Fibroblast of pulmonary artery (primary cell): ENCODE data around the gene RUSC2.
"Not testable (repeated sequence)": the region's sequence is repeated elsewhere in the genome, so short reads cannot be mapped to it uniquely, and the experiment has no call there.

Experiments used
- DNase-seq: peaks from one replicate; pipeline ENCODE4 v3.0.0-alpha.2; 2010; ENCODE audit warnings: low read depth
- H3K4me3 ChIP-seq: replicated peaks from 2 replicates; pipeline ENCODE4 v1.5.1; 2011; ENCODE audit warnings: low read depth, mild to moderate bottlenecking, control low read depth, low read length, moderate library complexity
- CTCF ChIP-seq: IDR thresholded peaks from 2 replicates; pipeline ENCODE4 v1.5.1; 2011; ENCODE audit warnings: mild to moderate bottlenecking, control low read depth, low read length, inconsistent platforms; ENCODE audit errors: missing control alignments

The RUSC2 gene

GRCh38 chr9:35470340-35470739 is 19.6 kb upstream of the RUSC2 start:
- no peak for TF ChIP-seq CTCF
- DNase-seq: no peak
- H3K4me3 ChIP-seq: no peak overlapping the region

DNA sequence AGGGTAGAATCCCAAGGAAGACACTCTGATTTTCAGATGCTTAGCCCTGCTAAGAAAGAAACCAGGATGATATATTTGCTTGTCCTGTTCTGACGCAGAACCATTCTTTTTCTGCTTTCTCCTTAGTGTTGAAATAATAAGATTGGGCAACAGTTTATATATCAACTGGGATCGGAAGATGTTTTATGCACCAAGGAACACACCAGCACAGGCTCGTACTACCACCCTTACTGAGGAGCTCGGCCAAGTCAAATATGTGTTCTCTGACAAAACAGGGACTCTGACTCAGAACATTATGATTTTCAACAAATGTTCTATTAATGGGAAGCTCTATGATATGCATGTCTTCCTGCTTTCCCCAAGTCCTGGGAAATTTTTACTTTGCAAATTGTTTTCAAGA is 19.0 kb upstream of the RUSC2 start:
- H3K4me3 ChIP-seq: no peak overlapping the region
- DNase-seq: peak; percentile 91
- no peak for TF ChIP-seq CTCF

DNA sequence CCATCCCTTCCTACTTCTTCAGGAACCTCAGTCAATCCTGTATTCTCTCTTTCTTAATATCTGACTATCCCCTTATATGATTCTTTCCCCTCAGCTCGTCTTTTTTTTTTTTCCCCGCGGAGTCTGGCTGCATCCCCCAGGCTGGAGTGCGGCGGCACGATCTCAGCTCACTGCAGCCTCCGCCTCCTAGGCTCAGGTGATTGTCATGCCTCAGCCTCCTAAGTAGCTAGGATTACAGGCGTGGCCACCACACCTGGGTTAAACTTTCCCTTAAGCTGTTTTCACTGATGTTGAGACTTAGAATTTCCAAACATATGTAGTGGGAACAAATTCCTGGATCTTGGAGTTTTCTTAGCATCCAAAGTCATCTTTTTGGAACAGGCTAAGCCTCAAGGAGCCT is 13.3 kb upstream of the RUSC2 start:
- no peak for DNase-seq
- no peak for TF ChIP-seq CTCF
- no peak overlapping the region for H3K4me3 ChIP-seq

DNA sequence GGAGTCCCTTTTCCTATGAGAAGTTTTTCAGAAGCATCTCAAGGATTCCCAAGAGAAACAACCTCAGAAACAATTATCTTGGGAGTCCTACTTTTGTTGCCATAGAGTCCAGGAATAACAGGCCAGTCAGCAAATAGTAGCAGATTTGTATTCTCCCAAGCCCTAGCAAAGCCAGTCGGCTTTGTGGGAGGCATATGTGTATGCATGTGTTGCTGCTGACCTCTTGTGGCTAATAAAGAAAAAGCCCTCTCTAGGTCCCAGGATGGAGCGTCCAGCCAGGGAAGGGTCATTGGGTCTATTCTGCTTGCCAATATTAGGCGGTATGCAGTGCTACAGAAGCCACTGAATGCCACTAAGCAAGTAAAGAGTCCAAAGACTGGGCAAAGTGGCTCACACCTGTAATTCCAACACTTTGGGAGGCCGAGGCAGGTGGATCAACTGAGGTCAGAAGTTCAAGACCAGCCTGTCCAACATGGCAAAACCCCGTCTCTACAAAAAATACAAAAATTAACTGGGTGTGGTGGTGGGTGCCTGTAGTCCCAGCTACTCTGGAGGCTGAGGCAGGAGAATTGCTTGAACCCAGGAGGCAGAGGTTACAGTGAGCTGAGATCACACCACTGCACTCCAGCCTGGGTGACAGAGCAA is 12.6 kb upstream of the RUSC2 start:
- not testable (repeated sequence) for H3K4me3 ChIP-seq
- peak; percentile 87 for TF ChIP-seq CTCF
- peak; percentile 93 for DNase-seq

- DNase-seq: no peak
- no peak for TF ChIP-seq CTCF
- H3K4me3 ChIP-seq: no peak overlapping the region
These were observed 11.0 kb upstream of the RUSC2 start for GRCh38 chr9:35478871-35479270.

DNA sequence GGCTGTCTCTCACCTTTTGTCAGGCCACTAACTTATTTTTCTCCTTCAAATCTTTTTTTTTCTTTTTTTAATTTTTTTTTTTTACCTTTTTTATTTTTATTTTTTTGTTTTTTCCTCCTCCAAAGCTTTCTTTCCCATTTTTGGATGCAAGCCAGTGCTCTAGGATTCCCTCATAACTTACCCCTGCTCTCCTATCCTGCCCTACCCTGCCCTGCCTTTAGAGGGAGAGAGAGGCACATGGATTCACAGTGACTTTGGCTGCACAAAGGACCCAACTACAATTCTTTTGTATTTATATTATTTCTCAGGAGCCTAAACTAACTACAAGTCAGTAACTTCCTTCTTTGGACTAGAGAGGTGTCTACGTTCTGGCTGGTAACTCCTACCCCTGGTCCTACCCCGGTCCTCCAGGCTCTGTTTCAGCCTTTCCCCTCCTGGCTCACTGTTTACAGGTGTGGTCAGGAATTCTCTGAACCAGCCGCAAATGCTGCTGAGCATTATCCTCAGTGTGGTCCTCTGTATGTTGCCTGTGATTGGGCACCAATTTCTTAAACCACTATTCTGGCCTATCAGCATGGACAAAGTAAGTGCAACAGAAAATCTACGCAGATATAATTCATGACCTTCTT is 8.4 kb upstream of the RUSC2 start:
- peak; percentile 94 for TF ChIP-seq CTCF
- DNase-seq: peak; percentile 87
- no peak overlapping the region for H3K4me3 ChIP-seq

DNA sequence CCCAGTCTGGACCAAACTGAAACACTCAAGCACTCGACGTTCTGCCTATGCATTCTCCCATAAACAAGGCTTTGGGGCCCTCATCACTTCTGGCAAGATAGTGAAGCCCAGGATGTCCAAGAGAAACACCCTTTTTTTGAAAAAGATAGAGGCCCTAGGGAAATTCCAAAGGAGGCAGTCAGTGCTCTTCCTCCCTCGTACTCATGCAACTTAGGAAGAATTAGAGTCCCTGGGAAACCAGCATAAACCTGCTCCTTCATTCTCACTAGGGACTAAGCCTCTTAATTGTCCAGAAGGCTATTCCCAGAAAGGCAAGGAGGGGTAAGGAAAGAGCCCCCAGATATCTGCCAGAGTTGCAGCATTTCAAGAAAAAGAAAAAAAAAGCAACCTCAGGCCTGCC is 7.8 kb upstream of the RUSC2 start:
- DNase-seq: no peak
- no peak for TF ChIP-seq CTCF
- no peak overlapping the region for H3K4me3 ChIP-seq
